BE2C (cell line): ENCODE data around the gene ASTN2.

Experiments used
- DNase-seq: peaks from one replicate; pipeline ENCODE4 v3.0.0-alpha.2; 2020
- H3K27me3 ChIP-seq: fragments of 250-450 bp; sonication (Bioruptor Pico); 2 replicates; pipeline ENCODE4 v1.5.1; 2020; ENCODE audit warnings: mild to moderate bottlenecking
- H3K36me3 ChIP-seq: fragments of 250-450 bp; sonication (Bioruptor Pico); 2 replicates; pipeline ENCODE4 v1.5.1; 2020; ENCODE audit warnings: mild to moderate bottlenecking
- H3K4me1 ChIP-seq: fragments of 250-450 bp; sonication (Bioruptor Pico); 2 replicates; pipeline ENCODE4 v1.5.1; 2020
- H3K4me3 ChIP-seq: 2 replicates; pipeline ENCODE4 v1.5.1; 2011; ENCODE audit warnings: low read depth, low read length
- H3K9me3 ChIP-seq: fragments of 250-450 bp; sonication (Bioruptor Pico); 2 replicates; pipeline ENCODE4 v1.5.1; 2020
- CTCF ChIP-seq: IDR thresholded peaks from 2 replicates; pipeline ENCODE4 v1.5.1; 2012; ENCODE audit warnings: mild to moderate bottlenecking, low read depth, low read length

Gene ASTN2

GRCh38 chr9:116980582-116981120, 434.2 kb downstream of the ASTN2 start:
- Histone ChIP-seq H3K36me3 (peaks cover 34% of the 10 kb centered on the region), H3K4me3 (no peak overlapping the region), H3K4me1 (peaks cover 26% of the 10 kb centered on the region), H3K9me3 (no peaks in the 10 kb centered on the region), H3K27me3 (no peaks in the 10 kb centered on the region)
- TF ChIP-seq CTCF = no peak
- DNase-seq = no peak

GRCh38 chr9:116979456-116979855, 435.4 kb downstream of the ASTN2 start:
- Histone ChIP-seq H3K27me3 (no peaks in the 10 kb centered on the region), H3K4me3 (no peak overlapping the region), H3K9me3 (no peaks in the 10 kb centered on the region), H3K4me1 (peaks cover 19% of the 10 kb centered on the region), H3K36me3 (peaks cover 35% of the 10 kb centered on the region)
- peak; percentile 33 for DNase-seq
- no peak for TF ChIP-seq CTCF

- H3K27me3 ChIP-seq = no peaks in the 10 kb centered on the region
- TF ChIP-seq CTCF = no peak
- H3K36me3 ChIP-seq = peaks cover 46% of the 10 kb centered on the region
- no peak for DNase-seq
- no peaks in the 10 kb centered on the region for H3K9me3 ChIP-seq
- H3K4me3 ChIP-seq = no peak overlapping the region
- H3K4me1 ChIP-seq = peaks cover 19% of the 10 kb centered on the region
These were observed 436.7 kb downstream of the ASTN2 start for GRCh38 chr9:116978155-116978554.

GRCh38 chr9:116975126-116975525, 439.7 kb downstream of the ASTN2 start:
- Histone ChIP-seq H3K36me3 (peaks cover 57% of the 10 kb centered on the region), H3K27me3 (no peaks in the 10 kb centered on the region), H3K4me3 (no peak overlapping the region), H3K4me1 (peaks cover 13% of the 10 kb centered on the region), H3K9me3 (no peaks in the 10 kb centered on the region)
- no peak for DNase-seq
- no peak for TF ChIP-seq CTCF

GRCh38 chr9:116966199-116966598, 448.7 kb downstream of the ASTN2 start:
- Histone ChIP-seq H3K36me3 (peaks cover 85% of the 10 kb centered on the region), H3K4me1 (no peaks in the 10 kb centered on the region), H3K27me3 (no peaks in the 10 kb centered on the region), H3K4me3 (no peak overlapping the region), H3K9me3 (no peaks in the 10 kb centered on the region)
- TF ChIP-seq CTCF = no peak
- no peak for DNase-seq

- Histone ChIP-seq H3K4me3 (no peak overlapping the region), H3K27me3 (no peaks in the 10 kb centered on the region), H3K36me3 (peaks cover 81% of the 10 kb centered on the region), H3K9me3 (no peaks in the 10 kb centered on the region), H3K4me1 (peaks cover 14% of the 10 kb centered on the region)
- no peak for DNase-seq
- no peak for TF ChIP-seq CTCF
These were observed 450.6 kb downstream of the ASTN2 start for GRCh38 chr9:116964258-116964657.
